ENCODE data around the gene CHST1.

The CHST1 gene

GRCh38 chr11:45655012-45655283 is 10.5 kb downstream of the CHST1 start:
- Histone ChIP-seq H3K27me3 (ENCODE audit: insufficient read depth, poor library complexity, severe bottlenecking) (peaks cover 26% of the 10 kb centered on the region), H3K27ac (replicated peaks) (no peak overlapping the region)
- TF ChIP-seq SPI1 (IDR thresholded peaks at IDR 0.05; ENCODE audit: borderline replicate concordance, low read depth) (no peak), GABPA (IDR thresholded peaks at IDR 0.05; ENCODE audit: low read depth) (no peak), REST (IDR thresholded peaks at IDR 0.05; ENCODE audit: insufficient replicate concordance, low read depth) (no peak)

GRCh38 chr11:45654231-45655011 is 11.0 kb downstream of the CHST1 start:
- TF ChIP-seq POLR2AphosphoS5 (IDR thresholded peaks at IDR 0.05; ENCODE audit: low read depth): no peak
- no peak for TF ChIP-seq SPI1 (IDR thresholded peaks at IDR 0.05; ENCODE audit: borderline replicate concordance, low read depth)
- H3K4me3 ChIP-seq (replicated peaks; ENCODE audit: insufficient read depth, low read length): no peak overlapping the region
- H3K27ac ChIP-seq (replicated peaks): no peak overlapping the region
- no peak for DNase-seq (ENCODE audit: low read depth in 1 of 2, low spot score in 1 of 2)
- H3K27me3 ChIP-seq (ENCODE audit: insufficient read depth, poor library complexity, severe bottlenecking): peaks cover 26% of the 10 kb centered on the region

More at GRCh38 chr11:45655012-45655283, 10.5 kb downstream of the CHST1 start:
- H3K4me3 ChIP-seq (replicated peaks; ENCODE audit: insufficient read depth, low read length): no peak overlapping the region
- DNase-seq (ENCODE audit: low read depth in 1 of 2, low spot score in 1 of 2): no peak

- no peak overlapping the region for H3K4me3 ChIP-seq (replicated peaks; ENCODE audit: insufficient read depth, low read length)
- no peak for DNase-seq (ENCODE audit: low read depth in 1 of 2, low spot score in 1 of 2)
- TF ChIP-seq CTCF (IDR thresholded peaks at IDR 0.05; ENCODE audit: insufficient read depth, low read length): no peak
- TF ChIP-seq REST (IDR thresholded peaks at IDR 0.05; ENCODE audit: insufficient replicate concordance, low read depth): no peak
- TF ChIP-seq SPI1 (IDR thresholded peaks at IDR 0.05; ENCODE audit: borderline replicate concordance, low read depth): no peak
- TF ChIP-seq POLR2AphosphoS5 (IDR thresholded peaks at IDR 0.05; ENCODE audit: low read depth): no peak
- TF ChIP-seq GABPA (IDR thresholded peaks at IDR 0.05; ENCODE audit: low read depth): no peak
- peaks cover 25% of the 10 kb centered on the region for H3K27me3 ChIP-seq (ENCODE audit: insufficient read depth, poor library complexity, severe bottlenecking)
- no peak overlapping the region for H3K27ac ChIP-seq (replicated peaks)
Observed at GRCh38 chr11:45653277-45653676, 12.1 kb downstream of the CHST1 start.

- peaks cover 20% of the 10 kb centered on the region for H3K27me3 ChIP-seq (ENCODE audit: insufficient read depth, poor library complexity, severe bottlenecking)
- no peak overlapping the region for H3K4me3 ChIP-seq (replicated peaks; ENCODE audit: insufficient read depth, low read length)
- no peak overlapping the region for H3K27ac ChIP-seq (replicated peaks)
- no peak for DNase-seq (ENCODE audit: low read depth in 1 of 2, low spot score in 1 of 2)
- no peak for TF ChIP-seq GABPA (IDR thresholded peaks at IDR 0.05; ENCODE audit: low read depth)
- TF ChIP-seq CTCF (IDR thresholded peaks at IDR 0.05; ENCODE audit: insufficient read depth, low read length): no peak
- no peak for TF ChIP-seq POLR2AphosphoS5 (IDR thresholded peaks at IDR 0.05; ENCODE audit: low read depth)
- TF ChIP-seq REST (IDR thresholded peaks at IDR 0.05; ENCODE audit: insufficient replicate concordance, low read depth): no peak
- TF ChIP-seq SPI1 (IDR thresholded peaks at IDR 0.05; ENCODE audit: borderline replicate concordance, low read depth): no peak
Observed at GRCh38 chr11:45652781-45653180, 12.6 kb downstream of the CHST1 start.
